ENCODE results near the gene GIT2.

GIT2 gene

DNA sequence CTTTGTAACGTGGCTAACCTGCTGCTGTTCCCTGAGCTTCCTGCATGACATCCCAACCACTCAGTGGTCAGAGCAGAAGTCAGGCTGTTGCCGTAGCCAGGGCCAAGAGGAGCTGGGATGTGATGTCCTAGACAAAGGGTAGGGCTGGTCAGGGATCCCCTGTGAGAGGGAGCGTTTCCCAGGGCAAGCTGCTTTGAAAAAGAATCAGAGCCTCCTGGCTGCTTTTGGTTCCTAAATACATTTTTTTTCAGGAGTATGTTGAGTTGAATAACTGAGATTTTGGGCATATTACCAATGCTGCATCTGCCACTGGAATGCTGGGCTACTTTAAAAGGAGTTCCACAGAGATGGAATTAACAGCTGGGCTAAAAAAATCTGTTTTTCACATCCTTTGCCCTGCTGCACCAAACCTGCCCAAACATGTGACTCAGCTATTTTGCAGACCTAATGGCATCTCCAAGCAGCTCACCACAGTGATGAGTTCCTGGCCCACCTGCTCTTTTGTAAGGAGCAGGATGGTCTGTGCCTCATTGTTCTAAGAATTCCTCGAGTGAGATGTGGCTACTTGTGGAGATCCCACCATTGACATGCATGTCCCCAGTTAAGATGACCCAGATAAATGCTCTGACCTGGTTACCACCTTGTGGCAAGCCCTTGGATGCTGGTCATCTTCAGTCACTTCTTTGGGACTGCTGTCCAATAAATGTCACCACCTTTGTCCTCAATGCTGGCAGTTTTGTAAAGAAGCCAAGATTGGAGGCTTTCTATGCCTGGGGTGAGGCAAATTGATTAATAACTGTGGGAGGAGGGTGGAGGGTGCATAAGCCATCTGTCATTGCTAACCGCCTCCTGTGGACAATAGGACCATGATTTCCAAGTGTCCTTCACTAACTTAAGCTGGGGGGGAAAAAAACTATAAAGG, 27.2 kb upstream of the GIT2 start:
- H3K9me3 ChIP-seq (ENCODE audit: control insufficient read depth, insufficient read depth, low read depth, low read length): no peaks in the 10 kb centered on the region
- ChIA-PET CTCF (interaction anchor here (0.6 to 0.7 kb wide), 3 partner anchors 15 to 172 kb away, joined by 3 read pairs; partner anchors contain the start of gene ANKRD13A), POLR2A (interaction anchor here (1.6 kb wide), 1 partner anchor 24 kb away, joined by 8 read pairs; the partner anchor contains the start of gene ANKRD13A)
- TF ChIP-seq KLF1 (tag by site-specific recombination; IDR thresholded peaks at IDR 0.05): no peak
- TF ChIP-seq BCL6B (tag by site-specific recombination; IDR thresholded peaks at IDR 0.05): 0 out of 2 replicates have a peak, but pooled peaks have one; percentile 34
- no peak for TF ChIP-seq FEZF1 (tag by site-specific recombination; IDR thresholded peaks at IDR 0.05)
- no peak for TF ChIP-seq ZNF658 (tag by site-specific recombination; IDR thresholded peaks at IDR 0.05)
- no peak for TF ChIP-seq ZNF155 (tag by site-specific recombination; IDR thresholded peaks at IDR 0.05)
- no peak for TF ChIP-seq ZFHX2 (tag by site-specific recombination; conservative IDR thresholded peaks at IDR 0.05)
- TF ChIP-seq ZNF404 (tag by site-specific recombination; IDR thresholded peaks at IDR 0.05): no peak
- TF ChIP-seq ZBTB7A (tag by site-specific recombination; IDR thresholded peaks at IDR 0.05; ENCODE audit: low read depth): no peak
- H3K27ac ChIP-seq (ENCODE audit: extremely low read depth, low read depth, low read length): no peak overlapping the region
- H3K4me3 ChIP-seq (ENCODE audit: low read depth, low read length): no peak overlapping the region
- peaks cover 2% of the 10 kb centered on the region; the same call in 1 of the 2 replicates for H3K4me1 ChIP-seq (ENCODE audit: control insufficient read depth, insufficient read depth, low read length)
- peaks cover 9 to 79% of the 10 kb centered on the region in 2 experiments for H3K36me3 ChIP-seq (ENCODE audit: control insufficient read depth in 2 of 2, insufficient read depth in 1 of 2, low read length in 2 of 2)

- H3K4me1 ChIP-seq (ENCODE audit: control insufficient read depth, insufficient read depth, low read length): peaks cover 2% of the 10 kb centered on the region; the same call in 1 of the 2 replicates
- no peak overlapping the region for H3K4me3 ChIP-seq (ENCODE audit: low read depth, low read length)
- TF ChIP-seq SP7 (tag by site-specific recombination; IDR thresholded peaks at IDR 0.05) (no peak), MYNN (tag by site-specific recombination; IDR thresholded peaks at IDR 0.05; ENCODE audit: borderline replicate concordance) (no peak), RBAK (tag by site-specific recombination; IDR thresholded peaks at IDR 0.05) (no peak), GLI2 (tag by site-specific recombination; IDR thresholded peaks at IDR 0.05; ENCODE audit: borderline replicate concordance, low read depth) (no peak), GLIS2 (tag by site-specific recombination; IDR thresholded peaks at IDR 0.05) (no peak), ZNF514 (tag by site-specific recombination; IDR thresholded peaks at IDR 0.05) (no peak), ZFP69B (tag by site-specific recombination; IDR thresholded peaks at IDR 0.05) (no peak), ZNF10 (tag by site-specific recombination; IDR thresholded peaks at IDR 0.05) (no peak)
- TF ChIP-seq, protein P1, sequence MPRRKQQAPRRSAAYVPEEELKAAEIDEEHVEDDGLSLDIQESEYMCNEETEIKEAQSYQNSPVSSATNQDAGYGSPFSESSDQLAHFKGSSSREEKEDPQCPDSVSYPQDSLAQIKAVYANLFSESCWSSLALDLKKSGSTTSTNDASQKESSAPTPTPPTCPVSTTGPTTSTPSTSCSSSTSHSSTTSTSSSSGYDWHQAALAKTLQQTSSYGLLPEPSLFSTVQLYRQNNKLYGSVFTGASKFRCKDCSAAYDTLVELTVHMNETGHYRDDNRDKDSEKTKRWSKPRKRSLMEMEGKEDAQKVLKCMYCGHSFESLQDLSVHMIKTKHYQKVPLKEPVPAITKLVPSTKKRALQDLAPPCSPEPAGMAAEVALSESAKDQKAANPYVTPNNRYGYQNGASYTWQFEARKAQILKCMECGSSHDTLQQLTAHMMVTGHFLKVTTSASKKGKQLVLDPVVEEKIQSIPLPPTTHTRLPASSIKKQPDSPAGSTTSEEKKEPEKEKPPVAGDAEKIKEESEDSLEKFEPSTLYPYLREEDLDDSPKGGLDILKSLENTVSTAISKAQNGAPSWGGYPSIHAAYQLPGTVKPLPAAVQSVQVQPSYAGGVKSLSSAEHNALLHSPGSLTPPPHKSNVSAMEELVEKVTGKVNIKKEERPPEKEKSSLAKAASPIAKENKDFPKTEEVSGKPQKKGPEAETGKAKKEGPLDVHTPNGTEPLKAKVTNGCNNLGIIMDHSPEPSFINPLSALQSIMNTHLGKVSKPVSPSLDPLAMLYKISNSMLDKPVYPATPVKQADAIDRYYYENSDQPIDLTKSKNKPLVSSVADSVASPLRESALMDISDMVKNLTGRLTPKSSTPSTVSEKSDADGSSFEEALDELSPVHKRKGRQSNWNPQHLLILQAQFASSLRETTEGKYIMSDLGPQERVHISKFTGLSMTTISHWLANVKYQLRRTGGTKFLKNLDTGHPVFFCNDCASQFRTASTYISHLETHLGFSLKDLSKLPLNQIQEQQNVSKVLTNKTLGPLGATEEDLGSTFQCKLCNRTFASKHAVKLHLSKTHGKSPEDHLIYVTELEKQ (tag by site-specific recombination; IDR thresholded peaks at IDR 0.05; ENCODE audit: borderline replicate concordance): no peak
- TF ChIP-seq, protein P2, sequence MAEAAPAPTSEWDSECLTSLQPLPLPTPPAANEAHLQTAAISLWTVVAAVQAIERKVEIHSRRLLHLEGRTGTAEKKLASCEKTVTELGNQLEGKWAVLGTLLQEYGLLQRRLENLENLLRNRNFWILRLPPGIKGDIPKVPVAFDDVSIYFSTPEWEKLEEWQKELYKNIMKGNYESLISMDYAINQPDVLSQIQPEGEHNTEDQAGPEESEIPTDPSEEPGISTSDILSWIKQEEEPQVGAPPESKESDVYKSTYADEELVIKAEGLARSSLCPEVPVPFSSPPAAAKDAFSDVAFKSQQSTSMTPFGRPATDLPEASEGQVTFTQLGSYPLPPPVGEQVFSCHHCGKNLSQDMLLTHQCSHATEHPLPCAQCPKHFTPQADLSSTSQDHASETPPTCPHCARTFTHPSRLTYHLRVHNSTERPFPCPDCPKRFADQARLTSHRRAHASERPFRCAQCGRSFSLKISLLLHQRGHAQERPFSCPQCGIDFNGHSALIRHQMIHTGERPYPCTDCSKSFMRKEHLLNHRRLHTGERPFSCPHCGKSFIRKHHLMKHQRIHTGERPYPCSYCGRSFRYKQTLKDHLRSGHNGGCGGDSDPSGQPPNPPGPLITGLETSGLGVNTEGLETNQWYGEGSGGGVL (tag by site-specific recombination; IDR thresholded peaks at IDR 0.05): no peak
- TF ChIP-seq, protein P3, sequence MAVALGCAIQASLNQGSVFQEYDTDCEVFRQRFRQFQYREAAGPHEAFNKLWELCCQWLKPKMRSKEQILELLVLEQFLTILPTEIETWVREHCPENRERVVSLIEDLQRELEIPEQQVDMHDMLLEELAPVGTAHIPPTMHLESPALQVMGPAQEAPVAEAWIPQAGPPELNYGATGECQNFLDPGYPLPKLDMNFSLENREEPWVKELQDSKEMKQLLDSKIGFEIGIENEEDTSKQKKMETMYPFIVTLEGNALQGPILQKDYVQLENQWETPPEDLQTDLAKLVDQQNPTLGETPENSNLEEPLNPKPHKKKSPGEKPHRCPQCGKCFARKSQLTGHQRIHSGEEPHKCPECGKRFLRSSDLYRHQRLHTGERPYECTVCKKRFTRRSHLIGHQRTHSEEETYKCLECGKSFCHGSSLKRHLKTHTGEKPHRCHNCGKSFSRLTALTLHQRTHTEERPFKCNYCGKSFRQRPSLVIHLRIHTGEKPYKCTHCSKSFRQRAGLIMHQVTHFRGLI (tag by site-specific recombination; IDR thresholded peaks at IDR 0.05): no peak
- TF ChIP-seq, protein P4, sequence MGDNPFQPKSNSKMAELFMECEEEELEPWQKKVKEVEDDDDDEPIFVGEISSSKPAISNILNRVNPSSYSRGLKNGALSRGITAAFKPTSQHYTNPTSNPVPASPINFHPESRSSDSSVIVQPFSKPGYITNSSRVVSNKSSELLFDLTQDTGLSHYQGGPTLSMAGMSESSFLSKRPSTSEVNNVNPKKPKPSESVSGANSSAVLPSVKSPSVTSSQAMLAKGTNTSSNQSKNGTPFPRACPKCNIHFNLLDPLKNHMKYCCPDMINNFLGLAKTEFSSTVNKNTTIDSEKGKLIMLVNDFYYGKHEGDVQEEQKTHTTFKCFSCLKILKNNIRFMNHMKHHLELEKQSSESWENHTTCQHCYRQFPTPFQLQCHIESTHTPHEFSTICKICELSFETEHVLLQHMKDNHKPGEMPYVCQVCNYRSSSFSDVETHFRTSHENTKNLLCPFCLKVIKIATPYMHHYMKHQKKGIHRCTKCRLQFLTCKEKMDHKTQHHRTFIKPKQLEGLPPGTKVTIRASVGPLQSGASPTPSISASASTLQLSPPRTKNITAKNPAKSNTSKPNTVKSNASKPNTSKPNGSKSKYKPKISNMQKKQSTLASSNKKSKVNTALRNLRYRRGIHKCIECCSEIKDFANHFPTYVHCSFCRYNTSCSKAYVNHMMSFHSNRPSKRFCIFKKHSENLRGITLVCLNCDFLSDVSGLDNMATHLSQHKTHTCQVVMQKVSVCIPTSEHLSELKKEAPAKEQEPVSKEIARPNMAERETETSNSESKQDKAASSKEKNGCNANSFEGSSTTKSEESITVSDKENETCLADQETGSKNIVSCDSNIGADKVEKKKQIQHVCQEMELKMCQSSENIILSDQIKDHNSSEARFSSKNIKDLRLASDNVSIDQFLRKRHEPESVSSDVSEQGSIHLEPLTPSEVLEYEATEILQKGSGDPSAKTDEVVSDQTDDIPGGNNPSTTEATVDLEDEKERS (tag by site-specific recombination; IDR thresholded peaks at IDR 0.05): no peak
- no peaks in the 10 kb centered on the region for H3K9me3 ChIP-seq (ENCODE audit: control insufficient read depth, insufficient read depth, low read depth, low read length)
- ChIA-PET POLR2A (no interaction called here), CTCF (no interaction called here)
- no peak overlapping the region for H3K27ac ChIP-seq (ENCODE audit: extremely low read depth, low read depth, low read length)
- H3K36me3 ChIP-seq (ENCODE audit: control insufficient read depth in 2 of 2, insufficient read depth in 1 of 2, low read length in 2 of 2): peaks cover 20 to 81% of the 10 kb centered on the region in 2 experiments
Measured at GRCh38 chr12:110020956-110021355, 24.8 kb upstream of the GIT2 start.
